Measurements from ENCODE around the gene ZNF189. TPM values are rescaled to one million over a fixed set of nuclear protein-coding genes. Genes with fewer than 3 reads are reported as not detected.

Gene ZNF189
- total and polyA plus RNA-seq, 12 donors, result 17.8 to 86.8 (median 35.1) TPM

DNA sequence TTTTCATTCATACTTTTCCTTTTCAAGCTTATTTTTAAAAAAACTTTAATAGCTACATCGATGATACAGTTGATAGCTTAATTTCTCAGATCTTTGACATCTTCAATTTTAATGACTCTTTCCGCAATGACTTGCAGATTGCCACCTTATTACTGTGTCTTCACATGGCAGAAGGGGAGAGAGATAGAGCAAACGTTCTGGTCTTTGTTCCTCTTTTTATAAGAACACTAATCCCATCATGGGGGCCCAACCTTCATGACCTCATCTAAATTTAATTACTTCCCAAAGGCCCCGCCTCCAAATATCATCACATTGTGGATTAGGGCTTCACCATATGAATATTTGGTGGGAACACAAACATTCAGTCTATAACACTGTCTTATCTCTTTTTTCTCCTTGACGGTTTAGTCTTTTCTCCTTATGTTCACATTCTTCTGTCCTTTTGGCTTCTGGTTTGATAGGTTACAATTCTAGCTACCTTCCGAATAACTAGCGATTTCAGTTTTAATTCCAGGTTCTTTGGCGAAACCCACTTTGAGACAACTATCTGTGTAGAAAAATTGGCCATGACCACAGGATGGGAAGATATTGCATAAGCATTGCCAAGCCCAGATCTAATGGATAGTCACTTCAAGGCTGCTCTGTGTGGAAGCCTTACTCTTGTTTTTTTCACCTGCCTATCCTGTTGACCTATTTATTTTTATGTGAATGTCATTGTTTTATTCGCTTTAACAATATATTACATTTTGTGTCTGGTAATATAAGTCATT is 5.0 kb downstream of the ZNF189 start:
- intact Hi-C loops (cut with DNase I), result no loop called here
- WGBS, 4 donors, result 93 to 94% (median 94%) methylated on average over 9 of the region's 9 CpGs
- H3K36me3 ChIP-seq (replicated peaks in 1 of 2), result peaks cover 12 to 73% of the 10 kb centered on the region in 2 donors

DNA sequence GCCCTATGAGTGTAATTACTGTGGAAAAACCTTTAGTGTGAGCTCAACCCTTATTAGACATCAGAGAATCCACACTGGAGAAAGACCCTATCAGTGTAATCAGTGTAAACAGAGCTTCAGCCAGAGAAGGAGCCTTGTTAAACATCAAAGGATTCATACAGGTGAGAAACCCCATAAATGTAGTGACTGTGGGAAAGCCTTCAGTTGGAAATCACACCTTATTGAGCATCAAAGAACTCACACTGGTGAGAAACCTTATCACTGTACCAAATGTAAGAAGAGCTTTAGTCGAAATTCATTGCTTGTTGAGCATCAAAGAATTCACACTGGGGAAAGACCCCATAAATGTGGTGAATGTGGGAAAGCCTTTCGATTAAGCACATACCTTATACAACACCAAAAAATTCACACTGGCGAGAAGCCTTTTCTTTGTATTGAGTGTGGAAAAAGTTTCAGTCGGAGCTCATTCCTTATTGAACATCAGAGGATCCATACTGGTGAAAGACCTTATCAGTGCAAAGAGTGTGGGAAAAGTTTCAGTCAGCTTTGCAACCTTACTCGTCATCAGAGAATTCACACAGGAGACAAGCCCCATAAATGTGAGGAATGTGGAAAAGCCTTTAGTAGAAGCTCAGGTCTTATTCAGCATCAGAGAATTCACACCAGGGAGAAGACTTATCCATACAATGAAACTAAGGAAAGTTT is 9.9 kb downstream of the ZNF189 start:
- 97 to 98% (median 98%) methylated on average over 5 of the region's 5 CpGs for WGBS, 4 donors
- Histone ChIP-seq H3K4me3 (peak overlapping the region in 1 of 4 donors; percentile 17), H3K27me3 (no peaks in the 10 kb centered on the region), H3K27ac (no peak overlapping the region), H3K36me3 (replicated peaks in 1 of 2) (peaks cover 12 to 46% of the 10 kb centered on the region in 2 donors), H3K9me3 (replicated peaks in 1 of 3) (peaks cover 0 to 65% (median 40%) of the 10 kb centered on the region in 3 donors), H3K4me1 (replicated peaks in 1 of 2) (no peaks in the 10 kb centered on the region)
- no peak for DNase-seq
- TF ChIP-seq, protein P1, sequence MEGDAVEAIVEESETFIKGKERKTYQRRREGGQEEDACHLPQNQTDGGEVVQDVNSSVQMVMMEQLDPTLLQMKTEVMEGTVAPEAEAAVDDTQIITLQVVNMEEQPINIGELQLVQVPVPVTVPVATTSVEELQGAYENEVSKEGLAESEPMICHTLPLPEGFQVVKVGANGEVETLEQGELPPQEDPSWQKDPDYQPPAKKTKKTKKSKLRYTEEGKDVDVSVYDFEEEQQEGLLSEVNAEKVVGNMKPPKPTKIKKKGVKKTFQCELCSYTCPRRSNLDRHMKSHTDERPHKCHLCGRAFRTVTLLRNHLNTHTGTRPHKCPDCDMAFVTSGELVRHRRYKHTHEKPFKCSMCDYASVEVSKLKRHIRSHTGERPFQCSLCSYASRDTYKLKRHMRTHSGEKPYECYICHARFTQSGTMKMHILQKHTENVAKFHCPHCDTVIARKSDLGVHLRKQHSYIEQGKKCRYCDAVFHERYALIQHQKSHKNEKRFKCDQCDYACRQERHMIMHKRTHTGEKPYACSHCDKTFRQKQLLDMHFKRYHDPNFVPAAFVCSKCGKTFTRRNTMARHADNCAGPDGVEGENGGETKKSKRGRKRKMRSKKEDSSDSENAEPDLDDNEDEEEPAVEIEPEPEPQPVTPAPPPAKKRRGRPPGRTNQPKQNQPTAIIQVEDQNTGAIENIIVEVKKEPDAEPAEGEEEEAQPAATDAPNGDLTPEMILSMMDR (IDR thresholded peaks at IDR 0.05), result no peak
- TF ChIP-seq POLR2A (IDR thresholded peaks at IDR 0.05), result no peak
- intact Hi-C loops (cut with DNase I), result no loop called here

More for the DNA sequence above, 5.0 kb downstream of the ZNF189 start:
- Histone ChIP-seq H3K9me3 (replicated peaks in 1 of 3) (peaks cover 0 to 32% (median 24%) of the 10 kb centered on the region in 3 donors), H3K27ac (no peak overlapping the region), H3K27me3 (no peaks in the 10 kb centered on the region), H3K4me3 (no peak overlapping the region), H3K4me1 (replicated peaks in 1 of 2) (peaks cover 19 to 32% of the 10 kb centered on the region in 2 donors)
- no peak for DNase-seq
- TF ChIP-seq, protein P1 (IDR thresholded peaks at IDR 0.05), result no peak
- TF ChIP-seq POLR2A (IDR thresholded peaks at IDR 0.05), result no peak

DNA sequence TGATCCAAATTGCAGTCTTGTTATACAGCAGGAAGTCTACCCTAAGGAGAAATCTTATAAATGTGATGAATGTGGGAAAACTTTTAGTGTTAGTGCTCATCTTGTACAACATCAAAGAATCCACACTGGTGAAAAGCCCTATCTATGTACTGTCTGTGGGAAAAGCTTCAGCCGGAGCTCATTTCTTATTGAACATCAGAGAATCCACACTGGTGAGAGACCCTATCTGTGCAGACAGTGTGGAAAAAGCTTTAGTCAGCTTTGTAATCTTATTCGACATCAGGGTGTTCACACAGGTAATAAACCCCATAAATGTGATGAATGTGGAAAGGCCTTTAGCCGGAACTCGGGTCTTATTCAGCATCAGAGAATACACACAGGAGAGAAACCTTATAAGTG is 10.4 kb downstream of the ZNF189 start:
- H3K27me3 ChIP-seq, result no peaks in the 10 kb centered on the region
- peaks cover 0 to 69% (median 36%) of the 10 kb centered on the region in 3 donors for H3K9me3 ChIP-seq (replicated peaks in 1 of 3)
- TF ChIP-seq, protein P1 (IDR thresholded peaks at IDR 0.05), result no peak
- TF ChIP-seq POLR2A (IDR thresholded peaks at IDR 0.05), result no peak
- H3K4me3 ChIP-seq, result no peak overlapping the region
- no peak overlapping the region for H3K27ac ChIP-seq
- intact Hi-C loops (cut with DNase I), result no loop called here
- peaks cover 9 to 41% of the 10 kb centered on the region in 2 donors for H3K36me3 ChIP-seq (replicated peaks in 1 of 2)
- no peak for DNase-seq
- WGBS, 4 donors, result 94 to 100% (median 98%) methylated on average over 4 of the region's 4 CpGs
- H3K4me1 ChIP-seq (replicated peaks in 1 of 2), result no peaks in the 10 kb centered on the region

DNA sequence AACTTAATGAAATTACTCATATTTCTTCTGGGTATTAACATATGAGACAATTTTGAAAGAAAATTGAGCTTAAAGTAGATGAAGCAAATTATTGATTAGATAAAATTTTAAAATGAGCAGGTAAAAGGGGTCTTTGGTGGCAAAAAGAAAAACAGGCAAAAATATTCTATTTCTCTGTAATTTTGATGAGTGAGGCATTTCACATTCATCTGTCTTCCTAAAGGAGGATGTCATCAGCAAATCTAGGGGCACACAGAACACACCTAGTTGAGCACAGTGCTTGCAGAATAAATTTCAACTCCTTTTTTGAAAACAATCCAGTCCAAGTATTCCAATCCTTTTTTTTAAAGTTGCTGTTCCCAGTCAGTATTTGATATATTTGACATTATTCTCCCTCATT is 16.2 kb downstream of the ZNF189 start:
- TF ChIP-seq, protein P1 (IDR thresholded peaks at IDR 0.05), result no peak
- TF ChIP-seq POLR2A (IDR thresholded peaks at IDR 0.05), result no peak
- Histone ChIP-seq H3K4me1 (replicated peaks in 1 of 2) (peaks cover 0 to 8% of the 10 kb centered on the region in 2 donors), H3K36me3 (replicated peaks in 1 of 2) (no peaks in the 10 kb centered on the region), H3K4me3 (no peak overlapping the region), H3K27ac (no peak overlapping the region), H3K27me3 (no peaks in the 10 kb centered on the region), H3K9me3 (replicated peaks in 1 of 3) (peaks cover 0 to 28% (median 6%) of the 10 kb centered on the region in 3 donors)
- intact Hi-C loops (cut with DNase I), result no loop called here
- no peak for DNase-seq

Data from adrenal gland (tissue), 12 donors.